ENCODE results near the gene PAM.

DNA sequence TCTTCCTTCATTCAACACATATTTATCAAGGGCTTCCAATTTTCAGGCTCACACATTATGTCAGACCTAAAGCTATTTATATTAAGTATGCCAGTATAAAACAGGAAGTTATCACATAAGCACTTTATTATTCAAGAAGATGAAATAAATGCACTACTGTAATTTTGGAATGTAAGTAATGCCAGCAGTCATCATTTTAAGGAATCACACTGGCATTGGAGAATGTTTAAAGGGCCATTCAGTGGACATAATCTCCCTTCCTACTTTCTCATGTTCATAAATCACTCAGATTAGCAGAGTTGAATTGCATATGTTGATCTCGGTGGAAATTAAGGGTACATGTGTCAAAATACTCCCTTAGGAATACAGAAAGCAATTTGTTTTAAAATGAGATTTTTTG is 200.4 kb downstream of the PAM start:
- no peak for TF ChIP-seq POLR2A (IDR thresholded peaks at IDR 0.05)
- no peak for TF ChIP-seq EP300 (IDR thresholded peaks at IDR 0.05; ENCODE audit: low read depth)
- TF ChIP-seq, protein P1, sequence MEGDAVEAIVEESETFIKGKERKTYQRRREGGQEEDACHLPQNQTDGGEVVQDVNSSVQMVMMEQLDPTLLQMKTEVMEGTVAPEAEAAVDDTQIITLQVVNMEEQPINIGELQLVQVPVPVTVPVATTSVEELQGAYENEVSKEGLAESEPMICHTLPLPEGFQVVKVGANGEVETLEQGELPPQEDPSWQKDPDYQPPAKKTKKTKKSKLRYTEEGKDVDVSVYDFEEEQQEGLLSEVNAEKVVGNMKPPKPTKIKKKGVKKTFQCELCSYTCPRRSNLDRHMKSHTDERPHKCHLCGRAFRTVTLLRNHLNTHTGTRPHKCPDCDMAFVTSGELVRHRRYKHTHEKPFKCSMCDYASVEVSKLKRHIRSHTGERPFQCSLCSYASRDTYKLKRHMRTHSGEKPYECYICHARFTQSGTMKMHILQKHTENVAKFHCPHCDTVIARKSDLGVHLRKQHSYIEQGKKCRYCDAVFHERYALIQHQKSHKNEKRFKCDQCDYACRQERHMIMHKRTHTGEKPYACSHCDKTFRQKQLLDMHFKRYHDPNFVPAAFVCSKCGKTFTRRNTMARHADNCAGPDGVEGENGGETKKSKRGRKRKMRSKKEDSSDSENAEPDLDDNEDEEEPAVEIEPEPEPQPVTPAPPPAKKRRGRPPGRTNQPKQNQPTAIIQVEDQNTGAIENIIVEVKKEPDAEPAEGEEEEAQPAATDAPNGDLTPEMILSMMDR (IDR thresholded peaks at IDR 0.05), result no peak

Data from transverse colon (tissue), 3 donors.